ENCODE data around the gene MAP2K3.

Gene MAP2K3

GRCh38 chr17:21353326-21354010 lies 69.0 kb downstream of the MAP2K3 start:
- no peak for DNase-seq
- intact Hi-C loops (cut with DNase I) = no loop called here

- intact Hi-C loops (cut with DNase I) = no loop called here
Measured at GRCh38 chr17:21354796-21355385, 70.4 kb downstream of the MAP2K3 start.

GRCh38 chr17:21355586-21355985 lies 71.1 kb downstream of the MAP2K3 start:
- DNase-seq = no peak
- intact Hi-C loops (cut with DNase I) = no loop called here

More at GRCh38 chr17:21354796-21355385, 70.4 kb downstream of the MAP2K3 start:
- DNase-seq = no peak

GRCh38 chr17:21356537-21357127 lies 72.1 kb downstream of the MAP2K3 start:
- DNase-seq = no peak
- intact Hi-C loops (cut with DNase I) = no loop called here

GRCh38 chr17:21357281-21357680 lies 72.8 kb downstream of the MAP2K3 start:
- intact Hi-C loops (cut with DNase I) = no loop called here
- DNase-seq = no peak

- intact Hi-C loops (cut with DNase I) = no loop called here
- DNase-seq = no peak
Measured at GRCh38 chr17:21357696-21358656, 73.5 kb downstream of the MAP2K3 start.

- no peak for DNase-seq
- intact Hi-C loops (cut with DNase I) = no loop called here
Measured at GRCh38 chr17:21358682-21359482, 74.4 kb downstream of the MAP2K3 start.

GRCh38 chr17:21359483-21359840 lies 75.0 kb downstream of the MAP2K3 start:
- intact Hi-C loops (cut with DNase I) = no loop called here
- no peak for DNase-seq

- intact Hi-C loops (cut with DNase I) = no loop called here
- DNase-seq = no peak
Measured at GRCh38 chr17:21360048-21360447, 75.5 kb downstream of the MAP2K3 start.

GRCh38 chr17:21361020-21361809 lies 76.7 kb downstream of the MAP2K3 start:
- intact Hi-C loops (cut with DNase I) = no loop called here
- no peak for DNase-seq

- DNase-seq = no peak
- intact Hi-C loops (cut with DNase I) = no loop called here
Measured at GRCh38 chr17:21362331-21362931, 77.9 kb downstream of the MAP2K3 start.

GRCh38 chr17:21363776-21364642 lies 79.5 kb downstream of the MAP2K3 start:
- intact Hi-C loops (cut with DNase I) = no loop called here
- no peak for DNase-seq
